Right atrium auricular region (tissue), 2 donors: ENCODE results near the gene RASD2. TPM values are rescaled to one million over a fixed set of nuclear protein-coding genes. Genes with fewer than 3 reads are reported as not detected.
"Not testable (repeated sequence)": the region's sequence is repeated elsewhere in the genome, so short reads cannot be mapped to it uniquely, and the experiment has no call there.

Source experiments
- DNase-seq: peaks from one replicate; pipeline ENCODE4 v3.0.0-alpha.2; 2019; ENCODE audit warnings: low spot score
- H3K27ac ChIP-seq, 2 donors: fragments of 200-600 bp; sonication (generic); 1 replicate in 1 of 2; 2 replicates in 1 of 2; pipeline ENCODE4 v1.5.1; 2016 to 2019
- H3K27me3 ChIP-seq, 2 donors: fragments of 200-600 bp; sonication (generic); one replicate each; pipeline versions ENCODE4 v1.5.1 to v1.6.0; 2017 to 2019
- H3K36me3 ChIP-seq: fragments of 200-600 bp; sonication (generic); one replicate; pipeline ENCODE4 v1.5.1; 2016
- H3K4me1 ChIP-seq, 2 donors: fragments of 200-600 bp; sonication (generic); one replicate each; pipeline versions ENCODE4 v1.5.1 to v1.6.0; 2017 to 2019
- H3K4me3 ChIP-seq, 2 donors: fragments of 200-600 bp; sonication (generic); 1 replicate in 1 of 2; 2 replicates in 1 of 2; pipeline ENCODE4 v1.5.1; 2017 to 2019; ENCODE audit warnings: mild to moderate bottlenecking in 1 of 2, moderate library complexity in 1 of 2
- H3K9me3 ChIP-seq, 2 donors: fragments of 200-600 bp; sonication (generic); one replicate each; pipeline ENCODE4 v1.5.1; 2019
- total RNA-seq, 2 donors: library from RNA; depleted of rRNA; stranded (reverse); fragments of >200 nt; gene quantifications; one replicate each; pipeline ENCODE4 v1.1.0, GENCODE V29; 2016
- TF ChIP-seq, protein P1 (sequence below), 2 donors: fragments of 200-600 bp; sonication (generic); IDR thresholded peaks; one replicate each; pipeline ENCODE4 v1.5.1; 2019; ENCODE audit warnings: antibody characterized with exemption in 2 of 2

Gene RASD2
- total RNA-seq, 2 donors from 2014 or later: 0.94 to 3.1 TPM

DNA sequence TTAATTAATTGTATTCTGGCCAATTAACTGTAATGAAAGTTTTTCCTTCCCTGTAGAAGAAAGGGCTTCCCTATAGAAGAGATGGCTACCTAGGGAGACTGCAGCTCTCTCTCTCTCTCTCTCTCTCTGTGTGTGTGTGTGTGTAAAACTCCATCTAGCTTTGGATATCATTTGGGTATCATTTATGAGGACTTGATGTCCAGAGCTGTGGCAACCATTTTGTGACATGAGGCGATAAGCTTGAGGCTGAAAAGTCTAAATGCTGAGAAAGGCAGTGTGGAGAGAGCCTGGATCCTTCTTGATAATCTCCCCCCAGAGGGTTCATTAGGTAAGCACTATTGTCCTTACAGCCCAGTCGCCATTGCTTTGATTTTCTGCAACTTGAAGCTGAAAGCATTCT, 30.7 kb upstream of the RASD2 start:
- no peaks in the 10 kb centered on the region for H3K9me3 ChIP-seq
- no peaks in the 10 kb centered on the region for H3K36me3 ChIP-seq
- H3K4me3 ChIP-seq: no peak overlapping the region
- H3K4me1 ChIP-seq: no peaks in the 10 kb centered on the region
- TF ChIP-seq, protein P1, sequence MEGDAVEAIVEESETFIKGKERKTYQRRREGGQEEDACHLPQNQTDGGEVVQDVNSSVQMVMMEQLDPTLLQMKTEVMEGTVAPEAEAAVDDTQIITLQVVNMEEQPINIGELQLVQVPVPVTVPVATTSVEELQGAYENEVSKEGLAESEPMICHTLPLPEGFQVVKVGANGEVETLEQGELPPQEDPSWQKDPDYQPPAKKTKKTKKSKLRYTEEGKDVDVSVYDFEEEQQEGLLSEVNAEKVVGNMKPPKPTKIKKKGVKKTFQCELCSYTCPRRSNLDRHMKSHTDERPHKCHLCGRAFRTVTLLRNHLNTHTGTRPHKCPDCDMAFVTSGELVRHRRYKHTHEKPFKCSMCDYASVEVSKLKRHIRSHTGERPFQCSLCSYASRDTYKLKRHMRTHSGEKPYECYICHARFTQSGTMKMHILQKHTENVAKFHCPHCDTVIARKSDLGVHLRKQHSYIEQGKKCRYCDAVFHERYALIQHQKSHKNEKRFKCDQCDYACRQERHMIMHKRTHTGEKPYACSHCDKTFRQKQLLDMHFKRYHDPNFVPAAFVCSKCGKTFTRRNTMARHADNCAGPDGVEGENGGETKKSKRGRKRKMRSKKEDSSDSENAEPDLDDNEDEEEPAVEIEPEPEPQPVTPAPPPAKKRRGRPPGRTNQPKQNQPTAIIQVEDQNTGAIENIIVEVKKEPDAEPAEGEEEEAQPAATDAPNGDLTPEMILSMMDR (IDR thresholded peaks at IDR 0.05): no peak
- no peak for DNase-seq
- H3K27ac ChIP-seq: no peak overlapping the region
- no peaks in the 10 kb centered on the region for H3K27me3 ChIP-seq

DNA sequence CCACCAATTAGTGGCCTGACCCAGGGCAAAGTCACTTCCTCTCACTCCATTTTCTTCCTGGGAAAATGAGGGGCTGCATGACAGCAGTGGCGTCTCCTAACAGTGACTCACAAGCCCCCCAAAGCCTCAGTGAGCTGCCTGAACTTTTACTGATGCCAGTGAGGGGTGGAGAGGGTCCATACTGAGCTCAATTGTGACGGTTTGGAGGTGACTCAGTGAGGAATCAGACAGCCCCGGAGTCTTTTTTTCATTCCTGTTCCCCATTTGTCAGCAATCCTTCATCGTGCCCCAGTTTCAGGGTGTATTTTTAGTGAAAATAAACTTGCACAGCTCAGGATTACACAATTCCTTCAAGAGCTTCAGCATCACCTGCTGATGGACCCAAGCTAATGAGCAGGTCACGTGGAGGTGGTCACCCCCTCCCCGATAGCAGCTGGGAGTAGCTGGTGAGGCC, 30.1 kb upstream of the RASD2 start:
- DNase-seq: no peak
- no peak overlapping the region for H3K4me3 ChIP-seq
- H3K4me1 ChIP-seq: no peaks in the 10 kb centered on the region
- H3K36me3 ChIP-seq: no peaks in the 10 kb centered on the region
- no peaks in the 10 kb centered on the region for H3K27me3 ChIP-seq
- TF ChIP-seq, protein P1 (IDR thresholded peaks at IDR 0.05): no peak
- H3K9me3 ChIP-seq: no peaks in the 10 kb centered on the region
- H3K27ac ChIP-seq: no peak overlapping the region

DNA sequence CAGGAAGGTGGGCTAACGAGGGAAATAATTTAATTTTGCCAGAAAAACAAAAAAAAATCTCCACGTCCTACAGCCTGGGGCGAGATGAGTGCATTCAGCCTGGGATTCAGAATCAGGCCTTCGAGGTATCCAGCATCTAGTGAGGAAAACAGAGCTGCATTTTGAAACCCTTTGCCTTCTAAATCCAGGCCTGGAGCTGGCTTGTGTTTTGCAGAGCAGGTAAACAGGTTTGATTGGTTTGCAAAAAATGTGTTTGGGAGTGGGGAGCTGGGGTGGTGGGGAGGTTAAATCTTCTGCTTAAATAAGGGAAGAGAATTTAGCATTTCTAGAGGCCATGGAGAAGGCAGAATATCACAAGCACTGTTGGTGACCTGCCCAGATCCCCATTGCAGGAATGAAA, 29.7 kb upstream of the RASD2 start:
- H3K9me3 ChIP-seq: no peaks in the 10 kb centered on the region
- no peaks in the 10 kb centered on the region for H3K36me3 ChIP-seq
- no peak for DNase-seq
- H3K27ac ChIP-seq: no peak overlapping the region
- TF ChIP-seq, protein P1 (IDR thresholded peaks at IDR 0.05): no peak
- H3K27me3 ChIP-seq: no peaks in the 10 kb centered on the region
- H3K4me1 ChIP-seq: no peaks in the 10 kb centered on the region
- no peak overlapping the region for H3K4me3 ChIP-seq

DNA sequence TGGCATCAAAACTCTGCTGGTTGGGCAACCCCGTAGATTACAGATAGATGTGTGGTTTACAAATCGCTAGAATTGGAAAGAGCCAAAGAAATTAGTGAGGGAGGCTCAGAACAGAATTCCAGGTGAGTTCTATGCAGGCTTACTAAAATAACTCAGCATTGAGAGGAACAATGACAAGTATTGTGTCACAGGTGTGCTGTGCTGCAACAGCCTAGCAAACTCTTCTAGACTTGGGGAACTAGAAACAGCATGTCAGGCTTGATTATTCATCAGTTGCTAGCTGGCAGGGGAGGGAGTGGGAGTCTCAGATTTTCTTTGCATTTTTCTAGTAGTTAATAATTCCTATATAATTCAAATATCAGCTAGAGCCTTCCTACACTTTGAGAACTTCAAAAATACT, 26.3 kb upstream of the RASD2 start:
- no peaks in the 10 kb centered on the region for H3K4me1 ChIP-seq
- H3K27me3 ChIP-seq: no peaks in the 10 kb centered on the region
- H3K4me3 ChIP-seq: no peak overlapping the region
- DNase-seq: no peak
- H3K9me3 ChIP-seq: no peaks in the 10 kb centered on the region
- H3K27ac ChIP-seq: no peak overlapping the region
- TF ChIP-seq, protein P1 (IDR thresholded peaks at IDR 0.05): no peak
- H3K36me3 ChIP-seq: no peaks in the 10 kb centered on the region

DNA sequence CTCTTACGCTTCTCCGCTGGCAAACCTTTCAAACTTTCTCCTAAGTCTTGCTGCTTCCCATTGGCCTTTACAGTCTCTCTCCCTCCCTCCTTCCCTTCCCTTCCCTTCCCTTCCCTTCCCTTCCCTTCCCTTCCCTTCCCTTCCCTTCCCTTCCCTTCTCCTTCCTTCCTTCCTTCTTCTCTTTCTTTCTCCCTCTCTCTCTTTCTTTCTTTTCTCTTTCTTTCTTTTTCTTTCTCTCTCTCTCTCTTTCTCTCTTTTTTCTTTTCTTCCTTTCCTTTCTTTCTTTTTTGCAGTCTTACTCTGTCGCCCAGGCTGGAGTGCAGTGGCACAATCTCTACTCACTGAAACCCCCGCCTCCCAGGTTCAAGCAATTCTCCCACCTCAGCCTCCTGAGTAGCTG, 24.7 kb upstream of the RASD2 start:
- H3K4me3 ChIP-seq, H3K27ac ChIP-seq, DNase-seq, H3K36me3 ChIP-seq, H3K9me3 ChIP-seq, H3K27me3 ChIP-seq, H3K4me1 ChIP-seq: not testable (repeated sequence)

DNA sequence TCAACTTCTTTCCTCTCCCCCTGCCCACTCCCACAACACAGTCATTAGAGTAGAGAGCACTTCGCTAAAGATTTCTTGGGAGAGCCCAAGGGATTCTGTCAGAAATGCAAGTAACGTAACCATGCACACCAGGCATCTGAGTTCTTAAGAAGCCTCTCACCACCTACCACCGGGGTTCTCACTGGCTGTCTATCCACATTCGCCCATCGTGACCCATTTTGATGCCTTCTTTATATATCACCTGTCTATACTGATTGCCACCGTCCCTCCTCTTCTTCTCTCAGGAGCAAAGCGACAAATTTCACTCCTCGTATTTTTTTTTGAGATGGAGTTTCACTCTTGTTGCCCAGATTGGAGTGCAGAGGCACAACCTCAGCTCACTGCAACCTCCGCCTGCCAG, 23.9 kb upstream of the RASD2 start:
- Histone ChIP-seq H3K27me3 (no peaks in the 10 kb centered on the region), H3K9me3 (no peaks in the 10 kb centered on the region), H3K4me3 (no peak overlapping the region), H3K36me3 (no peaks in the 10 kb centered on the region), H3K4me1 (no peaks in the 10 kb centered on the region), H3K27ac (no peak overlapping the region)
- TF ChIP-seq, protein P1 (IDR thresholded peaks at IDR 0.05): no peak
- no peak for DNase-seq
